K562 (cell line): ENCODE measurements around the gene CDH12. TPM values are rescaled to one million over a fixed set of nuclear protein-coding genes. Genes with fewer than 3 reads are reported as not detected.

Experiments used
- ATAC-seq: fragments of 200-7000 bp; cut with Tn5 transposase; 3 replicates; pipeline ENCODE4 v1.9.1; 2020; ENCODE audit warnings: moderate library complexity
- BruUV-seq: library from RNA; stranded (reverse); fragments of 400-500 nt; replicated peaks from 2 replicates; lab custom pipeline; 2021; lab: Mats Ljungman, UMichigan
- CTCF ChIA-PET: fragments of 300-600 bp; formaldehyde crosslinking; extraction: SDS; loops from one replicate; lab custom pipeline; 2021; ENCODE audit warnings: low intra/inter-chr PET ratio; lab: Yijun Ruan, JAX
- POLR2A ChIA-PET: fragments of 300-600, 350-650 bp; sonication (Branson Sonifier 250); formaldehyde crosslinking; extraction: SDS; loops from one replicate; lab custom pipeline; 2021; ENCODE audit warnings: antibody characterized with exemption, inconsistent platforms; lab: Yijun Ruan, JAX
- DNase-seq, 4 experiments: peaks; one replicate each; pipeline versions ENCODE4 v3.0.0 to v3.0.0-alpha.2; 2011 to 2018; ENCODE audit warnings: low spot score in 3 of 4, mixed read lengths in 3 of 4; ENCODE audit errors: extremely low read depth in 1 of 4
- FAIRE-seq: peaks from 2 replicates; lab custom pipeline; 2011; peaks lifted over from hg19 to GRCh38; lab: Jason Lieb, UNC
- H2AFZ ChIP-seq: 2 replicates; pipeline ENCODE4 v1.6.0; 2011; ENCODE audit warnings: low read depth, low read length, control low read depth, inconsistent platforms
- H3K27ac ChIP-seq: fragments of 200-600 bp; 3 replicates; pipeline ENCODE4 v1.8.0; 2011; ENCODE audit warnings: low read depth, mild to moderate bottlenecking, control low read depth, inconsistent platforms, low read length, moderate library complexity, mixed read lengths; ENCODE audit errors: extremely low read depth
- H3K27me3 ChIP-seq, 2 experiments: fragments of 300-600 bp in 1 of 2; 2 replicates in 1 of 2; 3 replicates in 1 of 2; pipeline versions ENCODE4 v1.6.0 to v1.8.0; 2011; ENCODE audit warnings: inconsistent platforms in 2 of 2, low read length in 2 of 2, mild to moderate bottlenecking in 1 of 2, mixed read lengths in 1 of 2, moderate library complexity in 1 of 2; ENCODE audit not compliant: control insufficient read depth in 2 of 2, insufficient read depth in 2 of 2
- H3K36me3 ChIP-seq: fragments of 300-600 bp; 3 replicates; pipeline ENCODE4 v1.8.0; 2011; ENCODE audit warnings: mild to moderate bottlenecking, low read length, inconsistent platforms; ENCODE audit not compliant: control insufficient read depth, insufficient read depth
- H3K4me1 ChIP-seq, 2 experiments: fragments of 200-600 bp in 1 of 2; replicated peaks in 1 of 2; 2 replicates in 1 of 2; 3 replicates in 1 of 2; pipeline versions ENCODE4 v1.5.1 to v1.8.0; 2011; ENCODE audit warnings: inconsistent platforms in 2 of 2, low read length in 2 of 2, mild to moderate bottlenecking in 1 of 2, mixed read lengths in 1 of 2, moderate library complexity in 1 of 2; ENCODE audit not compliant: control insufficient read depth in 2 of 2, insufficient read depth in 2 of 2
- H3K4me2 ChIP-seq: 2 replicates; pipeline ENCODE4 v1.6.1; 2011; ENCODE audit warnings: low read length, control low read depth, inconsistent platforms, mixed read lengths; ENCODE audit not compliant: insufficient read depth
- H3K4me3 ChIP-seq: fragments of 200-600 bp; sonication (generic), shearing (Covaris generic); 2 replicates; pipeline ENCODE4 v1.5.1; 2016; ENCODE audit warnings: control low read depth, inconsistent platforms
- H3K79me2 ChIP-seq: fragments of 200-600 bp; 3 replicates; pipeline ENCODE4 v1.8.0; 2011; ENCODE audit warnings: low read length, inconsistent platforms; ENCODE audit not compliant: control insufficient read depth, insufficient read depth
- H3K9ac ChIP-seq, 2 experiments: 2 replicates each; pipeline versions ENCODE4 v1.6.0 to v1.6.1; 2011; ENCODE audit warnings: low read depth in 2 of 2, low read length in 2 of 2, control low read depth in 1 of 2, inconsistent platforms in 1 of 2, mild to moderate bottlenecking in 1 of 2, mixed read lengths in 1 of 2; ENCODE audit not compliant: insufficient read depth in 1 of 2
- H3K9me1 ChIP-seq: one replicate; pipeline ENCODE4 v1.6.0; 2011; ENCODE audit warnings: inconsistent platforms, mild to moderate bottlenecking, low read length, moderate library complexity; ENCODE audit not compliant: control insufficient read depth, insufficient read depth
- H3K9me3 ChIP-seq: replicated peaks from 2 replicates; pipeline ENCODE4 v1.5.1; 2011; ENCODE audit warnings: low read depth, low read length, inconsistent platforms; ENCODE audit not compliant: control insufficient read depth, insufficient read depth
- H4K20me1 ChIP-seq: replicated peaks from 2 replicates; pipeline ENCODE4 v1.6.1; 2011; ENCODE audit warnings: low read length, inconsistent platforms, mixed read lengths; ENCODE audit not compliant: control insufficient read depth, insufficient read depth
- ASH1L ChIP-seq: fragments of 450-650 bp; IDR thresholded peaks from 2 replicates; pipeline ENCODE4 v1.6.1; 2018; ENCODE audit warnings: borderline replicate concordance, mild to moderate bottlenecking, low read depth; ENCODE audit not compliant: partially characterized antibody
- CREB1 ChIP-seq, 2 experiments: sonication (generic) in 1 of 2; formaldehyde crosslinking in 1 of 2; IDR thresholded peaks; 2 replicates each; pipeline versions ENCODE4 v1.6.1 to v1.8.0; 2012 to 2022; ENCODE audit warnings: inconsistent platforms in 1 of 2, mild to moderate bottlenecking in 1 of 2, missing genetic modification reagents in 1 of 2, moderate library complexity in 1 of 2
- EHMT2 ChIP-seq: fragments of 450-650 bp; IDR thresholded peaks from 2 replicates; pipeline ENCODE4 v1.6.1; 2018; ENCODE audit warnings: antibody characterized with exemption
- FOSL1 ChIP-seq: fragments of 200-800 bp; sonication (Bioruptor generic); conservative IDR thresholded peaks from 2 replicates; pipeline ENCODE4 v1.6.1; 2016; ENCODE audit warnings: missing genetic modification characterization, missing compliant biosample characterization
- FOXA1 ChIP-seq: fragments of 450-650 bp; IDR thresholded peaks from 2 replicates; pipeline ENCODE4 v1.6.1; 2016; ENCODE audit warnings: mild to moderate bottlenecking, borderline replicate concordance
- MTA3 ChIP-seq: fragments of 450-650 bp; formaldehyde crosslinking; IDR thresholded peaks from 2 replicates; pipeline ENCODE4 v1.6.1; 2017; ENCODE audit warnings: mild to moderate bottlenecking, borderline replicate concordance
- ZNF57 ChIP-seq: fragments of 450-650 bp; formaldehyde crosslinking; IDR thresholded peaks from 2 replicates; pipeline ENCODE4 v1.4.0; 2020; ENCODE audit warnings: mild to moderate bottlenecking, moderate library complexity
- WGBS: fragments of 100-300 bp; shearing (Covaris generic); methylation state at CpG from one replicate; pipeline ENCODE4 v1.1.6; 2016; ENCODE audit warnings: low coverage, mixed read lengths; ENCODE audit not compliant: insufficient coverage; ENCODE audit errors: missing lambda C conversion rate; 5-methylcytosine and 5-hydroxymethylcytosine counted together
- in situ Hi-C: fragments of 300-500 bp; cut with MboI; formaldehyde crosslinking; loops from 4 replicates; pipeline ENCODE4 v1.15.0; 2018; ENCODE audit warnings: inconsistent platforms, mixed read lengths
- intact Hi-C: fragments of 100-400 bp; cut with micrococcal nuclease; formaldehyde crosslinking; loops from 2 replicates; pipeline ENCODE4 v1.14.2; 2022
- polyA plus RNA-seq, 8 experiments: library from polyadenylated mRNA; depleted of rRNA in 4 of 8; stranded (reverse) in 5 of 8; unstranded in 3 of 8; fragments of >200 nt; fragmentation: Nextera tagmentation in 2 of 8; fragmentation: Illumina TruSeq in 1 of 8; extraction: Ambion mirVana in 2 of 8; extraction: Trizol in 1 of 8; gene quantifications; 2 replicates each; pipeline versions ENCODE4 v1.2.1 to v1.2.3, GENCODE V29; 2011 to 2014; ENCODE audit warnings: inconsistent platforms in 1 of 8, missing spikeins in 1 of 8
- total RNA-seq, 7 experiments: library from RNA; depleted of rRNA in 6 of 7; stranded (reverse); fragments of >200 nt in 6 of 7; fragmentation: Illumina TruSeq in 2 of 7; extraction: Trizol in 2 of 7; gene quantifications; 2 replicates each; pipeline versions ENCODE4 v1.2.1 to v1.2.3, GENCODE V29; 2011 to 2021; ENCODE audit warnings: low replicate concordance in 1 of 7
- TF ChIP-seq, protein P1 (sequence below): fragments of 250-450 bp; sonication (Bioruptor Pico); IDR thresholded peaks from 2 replicates; pipeline ENCODE4 v1.8.0; 2022; ENCODE audit warnings: inconsistent platforms
- TF ChIP-seq, protein P2 (sequence below): fragments of 200-600 bp; sonication (generic); IDR thresholded peaks from one replicate; pipeline ENCODE4 v1.6.1; 2012; ENCODE audit warnings: mild to moderate bottlenecking, low read depth, low read length, inconsistent platforms

CDH12 gene
- total and polyA plus RNA-seq, 9 of the 15 experiments (the other 6 are each of a cell fraction or from before 2014, with no cell fraction given), result 0.03 to 1.7 (median 0.37) TPM

- POLR2A ChIA-PET, result no interaction called here
- Histone ChIP-seq H4K20me1 (no peaks in the 10 kb centered on the region), H2AFZ (no peak overlapping the region), H3K4me2 (no peak overlapping the region), H3K9me1 (no peaks in the 10 kb centered on the region), H3K36me3 (no peaks in the 10 kb centered on the region), H3K4me3 (no peak overlapping the region), H3K9ac (no peak overlapping the region), H3K4me1 (no peaks in the 10 kb centered on the region), H3K27ac (no peak overlapping the region), H3K27me3 (no peaks in the 10 kb centered on the region), H3K9me3 (no peaks in the 10 kb centered on the region), H3K79me2 (no peaks in the 10 kb centered on the region)
- WGBS, result 0% methylated on average over 3 of the region's 3 CpGs
- no peak for FAIRE-seq
- in situ Hi-C loops (no loop called here), intact Hi-C loops (no loop called here)
- BruUV-seq, result no TSS peak
- DNase-seq, result no peak
- no peak for ATAC-seq
- CTCF ChIA-PET, result no interaction called here
- TF ChIP-seq, protein P1, sequence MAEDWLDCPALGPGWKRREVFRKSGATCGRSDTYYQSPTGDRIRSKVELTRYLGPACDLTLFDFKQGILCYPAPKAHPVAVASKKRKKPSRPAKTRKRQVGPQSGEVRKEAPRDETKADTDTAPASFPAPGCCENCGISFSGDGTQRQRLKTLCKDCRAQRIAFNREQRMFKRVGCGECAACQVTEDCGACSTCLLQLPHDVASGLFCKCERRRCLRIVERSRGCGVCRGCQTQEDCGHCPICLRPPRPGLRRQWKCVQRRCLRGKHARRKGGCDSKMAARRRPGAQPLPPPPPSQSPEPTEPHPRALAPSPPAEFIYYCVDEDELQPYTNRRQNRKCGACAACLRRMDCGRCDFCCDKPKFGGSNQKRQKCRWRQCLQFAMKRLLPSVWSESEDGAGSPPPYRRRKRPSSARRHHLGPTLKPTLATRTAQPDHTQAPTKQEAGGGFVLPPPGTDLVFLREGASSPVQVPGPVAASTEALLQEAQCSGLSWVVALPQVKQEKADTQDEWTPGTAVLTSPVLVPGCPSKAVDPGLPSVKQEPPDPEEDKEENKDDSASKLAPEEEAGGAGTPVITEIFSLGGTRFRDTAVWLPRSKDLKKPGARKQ, result no peak
- TF ChIP-seq FOSL1 (tag), result no peak
- TF ChIP-seq EHMT2, result no peak
- no peak for TF ChIP-seq ASH1L
- no peak for TF ChIP-seq MTA3
- TF ChIP-seq, protein P2, sequence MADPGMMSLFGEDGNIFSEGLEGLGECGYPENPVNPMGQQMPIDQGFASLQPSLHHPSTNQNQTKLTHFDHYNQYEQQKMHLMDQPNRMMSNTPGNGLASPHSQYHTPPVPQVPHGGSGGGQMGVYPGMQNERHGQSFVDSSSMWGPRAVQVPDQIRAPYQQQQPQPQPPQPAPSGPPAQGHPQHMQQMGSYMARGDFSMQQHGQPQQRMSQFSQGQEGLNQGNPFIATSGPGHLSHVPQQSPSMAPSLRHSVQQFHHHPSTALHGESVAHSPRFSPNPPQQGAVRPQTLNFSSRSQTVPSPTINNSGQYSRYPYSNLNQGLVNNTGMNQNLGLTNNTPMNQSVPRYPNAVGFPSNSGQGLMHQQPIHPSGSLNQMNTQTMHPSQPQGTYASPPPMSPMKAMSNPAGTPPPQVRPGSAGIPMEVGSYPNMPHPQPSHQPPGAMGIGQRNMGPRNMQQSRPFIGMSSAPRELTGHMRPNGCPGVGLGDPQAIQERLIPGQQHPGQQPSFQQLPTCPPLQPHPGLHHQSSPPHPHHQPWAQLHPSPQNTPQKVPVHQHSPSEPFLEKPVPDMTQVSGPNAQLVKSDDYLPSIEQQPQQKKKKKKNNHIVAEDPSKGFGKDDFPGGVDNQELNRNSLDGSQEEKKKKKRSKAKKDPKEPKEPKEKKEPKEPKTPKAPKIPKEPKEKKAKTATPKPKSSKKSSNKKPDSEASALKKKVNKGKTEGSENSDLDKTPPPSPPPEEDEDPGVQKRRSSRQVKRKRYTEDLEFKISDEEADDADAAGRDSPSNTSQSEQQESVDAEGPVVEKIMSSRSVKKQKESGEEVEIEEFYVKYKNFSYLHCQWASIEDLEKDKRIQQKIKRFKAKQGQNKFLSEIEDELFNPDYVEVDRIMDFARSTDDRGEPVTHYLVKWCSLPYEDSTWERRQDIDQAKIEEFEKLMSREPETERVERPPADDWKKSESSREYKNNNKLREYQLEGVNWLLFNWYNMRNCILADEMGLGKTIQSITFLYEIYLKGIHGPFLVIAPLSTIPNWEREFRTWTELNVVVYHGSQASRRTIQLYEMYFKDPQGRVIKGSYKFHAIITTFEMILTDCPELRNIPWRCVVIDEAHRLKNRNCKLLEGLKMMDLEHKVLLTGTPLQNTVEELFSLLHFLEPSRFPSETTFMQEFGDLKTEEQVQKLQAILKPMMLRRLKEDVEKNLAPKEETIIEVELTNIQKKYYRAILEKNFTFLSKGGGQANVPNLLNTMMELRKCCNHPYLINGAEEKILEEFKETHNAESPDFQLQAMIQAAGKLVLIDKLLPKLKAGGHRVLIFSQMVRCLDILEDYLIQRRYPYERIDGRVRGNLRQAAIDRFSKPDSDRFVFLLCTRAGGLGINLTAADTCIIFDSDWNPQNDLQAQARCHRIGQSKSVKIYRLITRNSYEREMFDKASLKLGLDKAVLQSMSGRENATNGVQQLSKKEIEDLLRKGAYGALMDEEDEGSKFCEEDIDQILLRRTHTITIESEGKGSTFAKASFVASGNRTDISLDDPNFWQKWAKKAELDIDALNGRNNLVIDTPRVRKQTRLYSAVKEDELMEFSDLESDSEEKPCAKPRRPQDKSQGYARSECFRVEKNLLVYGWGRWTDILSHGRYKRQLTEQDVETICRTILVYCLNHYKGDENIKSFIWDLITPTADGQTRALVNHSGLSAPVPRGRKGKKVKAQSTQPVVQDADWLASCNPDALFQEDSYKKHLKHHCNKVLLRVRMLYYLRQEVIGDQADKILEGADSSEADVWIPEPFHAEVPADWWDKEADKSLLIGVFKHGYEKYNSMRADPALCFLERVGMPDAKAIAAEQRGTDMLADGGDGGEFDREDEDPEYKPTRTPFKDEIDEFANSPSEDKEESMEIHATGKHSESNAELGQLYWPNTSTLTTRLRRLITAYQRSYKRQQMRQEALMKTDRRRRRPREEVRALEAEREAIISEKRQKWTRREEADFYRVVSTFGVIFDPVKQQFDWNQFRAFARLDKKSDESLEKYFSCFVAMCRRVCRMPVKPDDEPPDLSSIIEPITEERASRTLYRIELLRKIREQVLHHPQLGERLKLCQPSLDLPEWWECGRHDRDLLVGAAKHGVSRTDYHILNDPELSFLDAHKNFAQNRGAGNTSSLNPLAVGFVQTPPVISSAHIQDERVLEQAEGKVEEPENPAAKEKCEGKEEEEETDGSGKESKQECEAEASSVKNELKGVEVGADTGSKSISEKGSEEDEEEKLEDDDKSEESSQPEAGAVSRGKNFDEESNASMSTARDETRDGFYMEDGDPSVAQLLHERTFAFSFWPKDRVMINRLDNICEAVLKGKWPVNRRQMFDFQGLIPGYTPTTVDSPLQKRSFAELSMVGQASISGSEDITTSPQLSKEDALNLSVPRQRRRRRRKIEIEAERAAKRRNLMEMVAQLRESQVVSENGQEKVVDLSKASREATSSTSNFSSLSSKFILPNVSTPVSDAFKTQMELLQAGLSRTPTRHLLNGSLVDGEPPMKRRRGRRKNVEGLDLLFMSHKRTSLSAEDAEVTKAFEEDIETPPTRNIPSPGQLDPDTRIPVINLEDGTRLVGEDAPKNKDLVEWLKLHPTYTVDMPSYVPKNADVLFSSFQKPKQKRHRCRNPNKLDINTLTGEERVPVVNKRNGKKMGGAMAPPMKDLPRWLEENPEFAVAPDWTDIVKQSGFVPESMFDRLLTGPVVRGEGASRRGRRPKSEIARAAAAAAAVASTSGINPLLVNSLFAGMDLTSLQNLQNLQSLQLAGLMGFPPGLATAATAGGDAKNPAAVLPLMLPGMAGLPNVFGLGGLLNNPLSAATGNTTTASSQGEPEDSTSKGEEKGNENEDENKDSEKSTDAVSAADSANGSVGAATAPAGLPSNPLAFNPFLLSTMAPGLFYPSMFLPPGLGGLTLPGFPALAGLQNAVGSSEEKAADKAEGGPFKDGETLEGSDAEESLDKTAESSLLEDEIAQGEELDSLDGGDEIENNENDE, result no peak
- TF ChIP-seq CREB1 (IDR thresholded peaks at IDR 0.05), result no peak
- TF ChIP-seq CREB1 (CRISPR knock-in tag; IDR thresholded peaks at IDR 0.05), result no peak
- no peak for TF ChIP-seq FOXA1
- TF ChIP-seq ZNF57 (CRISPR knock-in tag), result no peak
Observed at GRCh38 chr5:22631683-22632082, 221.5 kb downstream of the CDH12 start.
